ENCODE data around the gene NATD1. TPM values are rescaled to one million over a fixed set of nuclear protein-coding genes. Genes with fewer than 3 reads are reported as not detected.

Gene NATD1
- total and polyA plus RNA-seq, 2 of the 8 experiments (the other 6 are each of a cell fraction or from before 2014, with no cell fraction given), result 5.4 to 8.4 TPM

- H2BK5ac ChIP-seq (ENCODE audit: low read depth, low read length), result no peak overlapping the region; the same call in 1 of the 2 replicates
- H4K20me1 ChIP-seq (replicated peaks in 1 of 2; ENCODE audit: control insufficient read depth in 1 of 2, insufficient read depth in 2 of 2, low read length in 2 of 2), result peaks cover 31 to 65% of the 10 kb centered on the region in 2 experiments
- H3K56ac ChIP-seq (replicated peaks; ENCODE audit: insufficient read length, low read depth, low read length), result no peak overlapping the region
- POLR2A ChIA-PET (ENCODE audit: partially characterized antibody), result interaction anchor here (1.3 kb wide), 1 partner anchor 9 kb away, joined by 3 read pairs; no protein-coding TSS in a partner anchor
- H3K14ac ChIP-seq (ENCODE audit: insufficient read length), result no peak overlapping the region
- peaks cover 16 to 31% (median 24%) of the 10 kb centered on the region in 4 experiments for H3K4me1 ChIP-seq (replicated peaks in 1 of 4; ENCODE audit: control insufficient read depth in 3 of 4, insufficient read depth in 4 of 4, low read length in 3 of 4)
- H2AFZ ChIP-seq (ENCODE audit: low read length), result no peak overlapping the region
- no peak overlapping the region for H2BK20ac ChIP-seq (ENCODE audit: low read length)
- H3K9me3 ChIP-seq (ENCODE audit: insufficient read depth in 2 of 2, low read depth in 1 of 2, low read length in 1 of 2), result no peaks in the 10 kb centered on the region
- H4K8ac ChIP-seq (ENCODE audit: extremely low read depth, insufficient read depth, low read length), result no peak overlapping the region; the same call in 1 of the 2 replicates
- no peak overlapping the region for H2BK120ac ChIP-seq (replicated peaks; ENCODE audit: low read depth, low read length)
- DNase-seq (ENCODE audit: low read depth in 1 of 2, low spot score in 2 of 2) (no peak), FAIRE-seq (no peak)
- no peak overlapping the region for H4K91ac ChIP-seq (replicated peaks; ENCODE audit: insufficient read length, low read length)
- no peak overlapping the region for H3K9ac ChIP-seq (replicated peaks in 1 of 4; ENCODE audit: extremely low read depth in 1 of 4, low read depth in 3 of 4, low read length in 3 of 4)
- H4K5ac ChIP-seq (ENCODE audit: insufficient read length, low read depth, low read length), result no peak overlapping the region
- H2BK15ac ChIP-seq (ENCODE audit: low read length), result no peak overlapping the region
- no peak overlapping the region for H2AK5ac ChIP-seq (ENCODE audit: low read depth, low read length)
- no peak overlapping the region for H3K27ac ChIP-seq (ENCODE audit: low read depth, low read length)
- H3K79me1 ChIP-seq (ENCODE audit: low read depth, low read length), result peaks cover 27% of the 10 kb centered on the region
- H3K27me3 ChIP-seq (replicated peaks in 1 of 4; ENCODE audit: control insufficient read depth in 3 of 4, extremely low read depth in 1 of 4, insufficient read depth in 3 of 4, low read length in 3 of 4), result no peaks in the 10 kb centered on the region; a peak in 1 of 7 replicates
- TF ChIP-seq ZNF274 (IDR thresholded peaks at IDR 0.05; ENCODE audit: borderline replicate concordance, extremely low read depth, low read length) (no peak), EZH2 (IDR thresholded peaks at IDR 0.05; ENCODE audit: low read depth, low read length, severe bottlenecking) (no peak), SIRT6 (IDR thresholded peaks at IDR 0.05; ENCODE audit: low read length) (no peak), BCL11A (IDR thresholded peaks at IDR 0.05; ENCODE audit: low read depth in 2 of 2, low read length in 2 of 2) (no peak), MAX (IDR thresholded peaks at IDR 0.05) (no peak), SRF (IDR thresholded peaks at IDR 0.05; ENCODE audit: low read depth, low read length) (no peak), TAF7 (optimal IDR thresholded peaks at IDR 0.05; ENCODE audit: borderline replicate concordance, low read depth, low read length) (no peak), TCF12 (IDR thresholded peaks at IDR 0.05; ENCODE audit: low read depth, low read length) (no peak), BRCA1 (IDR thresholded peaks at IDR 0.05; ENCODE audit: low read depth, low read length) (no peak), HDAC2 (IDR thresholded peaks at IDR 0.05; ENCODE audit: borderline replicate concordance in 1 of 2, low read depth in 2 of 2, low read length in 2 of 2) (no peak), ATF2 (IDR thresholded peaks at IDR 0.05; ENCODE audit: low read length) (no peak)
- H3K18ac ChIP-seq (ENCODE audit: extremely low read depth, low read length), result no peak overlapping the region; the same call in 1 of the 2 replicates
- 0 out of 2 replicates have a peak overlapping the region, but pooled peaks have one; percentile 27 for H2BK12ac ChIP-seq (ENCODE audit: low read depth, low read length)
- CTCF ChIA-PET (ENCODE audit: partially characterized antibody), result interaction anchor here (1.3 to 3.6 kb wide), 3 partner anchors 38 to 84 kb away, joined by 4 to 18 read pairs (median 11); no protein-coding TSS in a partner anchor
- H3K4ac ChIP-seq (replicated peaks; ENCODE audit: insufficient read length, low read depth, low read length), result no peak overlapping the region
- no peak overlapping the region for H3K23ac ChIP-seq (ENCODE audit: insufficient read length)
- H3K36me3 ChIP-seq (ENCODE audit: control insufficient read depth in 2 of 4, insufficient read depth in 4 of 4, low read length in 3 of 4), result peaks cover 3 to 12% (median 7%) of the 10 kb centered on the region in 4 experiments; a peak in 7 of 8 replicates
- no peaks in the 10 kb centered on the region; the same call in 1 of the 2 replicates for H3K23me2 ChIP-seq (ENCODE audit: low read depth, low read length)
- WGBS, 2 experiments (ENCODE audit: extremely low coverage in 1 of 2, insufficient coverage in 1 of 2, insufficient read length in 1 of 2, insufficient replicate concordance in 2 of 2, low coverage in 1 of 2, low lambda C conversion rate in 2 of 2, missing lambda C conversion rate in 1 of 2), result 91% methylated on average over 9 of the region's 12 CpGs; no CpG with 5 or more reads in 1 of the 2 experiments
- peaks cover 9 to 89% of the 10 kb centered on the region in 2 experiments; a peak in 3 of 4 replicates for H3K79me2 ChIP-seq (ENCODE audit: control insufficient read depth in 1 of 2, insufficient read depth in 2 of 2, low read length in 2 of 2)
- no peak overlapping the region for H3K4me2 ChIP-seq (ENCODE audit: insufficient read depth in 1 of 2, low read depth in 2 of 2, low read length in 2 of 2)
- no peak overlapping the region for H3K4me3 ChIP-seq (ENCODE audit: extremely low read depth in 1 of 4, insufficient read depth in 2 of 4, low read depth in 3 of 4, low read length in 4 of 4)
Observed at GRCh38 chr17:21202512-21202911, 50.7 kb downstream of the NATD1 start.
